H1 (cell line): Measurements from ENCODE around the gene SLC9C2. TPM values are rescaled to one million over a fixed set of nuclear protein-coding genes. Genes with fewer than 3 reads are reported as not detected.

Source experiments
- CTCF ChIA-PET: fragments of 300-600 bp; sonication (Branson Sonifier 250); formaldehyde crosslinking; loops from one replicate; lab custom pipeline; 2021; ENCODE audit not compliant: partially characterized antibody; lab: Charles Lee
- POLR2A ChIA-PET: fragments of 300-600 bp; sonication (Branson Sonifier 250); formaldehyde crosslinking; loops from one replicate; lab custom pipeline; 2021; ENCODE audit warnings: inconsistent platforms; ENCODE audit not compliant: partially characterized antibody; lab: Charles Lee
- DNase-seq, 2 experiments: peaks; one replicate each; pipeline versions ENCODE4 v3.0.0 to v3.0.0-alpha.2; 2010 to 2022; ENCODE audit warnings: low spot score in 2 of 2, low read depth in 1 of 2, mixed read lengths in 1 of 2
- FAIRE-seq: peaks from 2 replicates; lab custom pipeline; 2011; peaks lifted over from hg19 to GRCh38; lab: Jason Lieb, UNC
- H2AFZ ChIP-seq: 2 replicates; pipeline ENCODE4 v1.8.1; 2012; ENCODE audit warnings: low read length, inconsistent platforms
- H2AK5ac ChIP-seq: 2 replicates; pipeline ENCODE4 v1.6.1; 2013; ENCODE audit warnings: low read depth, low read length
- H2BK120ac ChIP-seq: replicated peaks from 2 replicates; pipeline ENCODE3; 2013; ENCODE audit warnings: low read depth, low read length, inconsistent platforms
- H2BK12ac ChIP-seq: 2 replicates; pipeline ENCODE4 v1.6.1; 2013; ENCODE audit warnings: low read depth, low read length
- H2BK15ac ChIP-seq: 2 replicates; pipeline ENCODE4 v1.6.1; 2013; ENCODE audit warnings: low read length
- H2BK20ac ChIP-seq: 2 replicates; pipeline ENCODE4 v1.6.1; 2013; ENCODE audit warnings: low read length
- H2BK5ac ChIP-seq: 2 replicates; pipeline ENCODE4 v1.6.1; 2013; ENCODE audit warnings: low read depth, low read length
- H3K14ac ChIP-seq: 2 replicates; pipeline ENCODE4 v1.6.1; 2013; ENCODE audit warnings: inconsistent platforms; ENCODE audit not compliant: insufficient read length
- H3K18ac ChIP-seq: 2 replicates; pipeline ENCODE4 v1.6.1; 2013; ENCODE audit warnings: low read length; ENCODE audit errors: extremely low read depth
- H3K23ac ChIP-seq: 2 replicates; pipeline ENCODE4 v1.6.1; 2013; ENCODE audit warnings: inconsistent platforms; ENCODE audit not compliant: insufficient read length
- H3K23me2 ChIP-seq: 2 replicates; pipeline ENCODE4 v1.6.1; 2013; ENCODE audit warnings: low read depth, low read length
- H3K27ac ChIP-seq: 2 replicates; pipeline ENCODE4 v1.6.1; 2011; ENCODE audit warnings: low read depth, low read length, inconsistent platforms
- H3K27me3 ChIP-seq, 4 experiments: replicated peaks in 1 of 4; 1 replicate in 1 of 4; 2 replicates in 3 of 4; pipeline versions ENCODE4 v1.6.1 to v1.8.1; 2011 to 2013; ENCODE audit warnings: low read length in 3 of 4, mild to moderate bottlenecking in 3 of 4, inconsistent platforms in 2 of 4, mixed read lengths in 2 of 4, moderate library complexity in 1 of 4; ENCODE audit not compliant: control insufficient read depth in 3 of 4, insufficient read depth in 3 of 4; ENCODE audit errors: extremely low read depth in 1 of 4
- H3K36me3 ChIP-seq, 4 experiments: 2 replicates each; pipeline versions ENCODE4 v1.6.1 to v1.8.1; 2011 to 2013; ENCODE audit warnings: mild to moderate bottlenecking in 4 of 4, low read length in 3 of 4, moderate library complexity in 2 of 4, control low read depth in 1 of 4, inconsistent platforms in 1 of 4; ENCODE audit not compliant: insufficient read depth in 4 of 4, control insufficient read depth in 2 of 4
- H3K4ac ChIP-seq: replicated peaks from 2 replicates; pipeline ENCODE3; 2013; ENCODE audit warnings: low read length, low read depth, mixed read lengths, inconsistent platforms; ENCODE audit not compliant: insufficient read length
- H3K4me1 ChIP-seq, 4 experiments: replicated peaks in 1 of 4; 1 replicate in 1 of 4; 2 replicates in 3 of 4; pipeline versions ENCODE4 v1.6.1 to v1.8.1; 2011 to 2013; ENCODE audit warnings: low read length in 3 of 4, inconsistent platforms in 2 of 4, mixed read lengths in 1 of 4; ENCODE audit not compliant: insufficient read depth in 4 of 4, control insufficient read depth in 3 of 4
- H3K4me2 ChIP-seq, 2 experiments: 2 replicates each; pipeline versions ENCODE4 v1.6.1 to v1.8.1; 2011 to 2013; ENCODE audit warnings: low read depth in 2 of 2, low read length in 2 of 2, control low read depth in 1 of 2, inconsistent platforms in 1 of 2, mild to moderate bottlenecking in 1 of 2; ENCODE audit not compliant: insufficient read depth in 1 of 2
- H3K4me3 ChIP-seq, 4 experiments: fragments of 200-600, 300-600 bp in 1 of 4; sonication (generic), shearing (Covaris generic), sonication (Bioruptor Twin) in 1 of 4; 2 replicates each; pipeline versions ENCODE4 v1.5.1 to v1.8.1; 2011 to 2016; ENCODE audit warnings: low read length in 4 of 4, low read depth in 3 of 4, control low read depth in 2 of 4, inconsistent platforms in 2 of 4, mild to moderate bottlenecking in 2 of 4, mixed read lengths in 1 of 4, moderate library complexity in 1 of 4; ENCODE audit not compliant: insufficient read depth in 2 of 4; ENCODE audit errors: extremely low read depth in 1 of 4
- H3K56ac ChIP-seq: replicated peaks from 2 replicates; pipeline ENCODE3; 2013; ENCODE audit warnings: low read depth, mild to moderate bottlenecking, mixed read lengths, low read length, inconsistent platforms; ENCODE audit not compliant: insufficient read length
- H3K79me1 ChIP-seq: 2 replicates; pipeline ENCODE4 v1.6.1; 2013; ENCODE audit warnings: low read depth, low read length, control low read depth
- H3K79me2 ChIP-seq, 2 experiments: 2 replicates each; pipeline versions ENCODE4 v1.6.1 to v1.8.1; 2012 to 2013; ENCODE audit warnings: low read length in 2 of 2, mild to moderate bottlenecking in 2 of 2, inconsistent platforms in 1 of 2; ENCODE audit not compliant: insufficient read depth in 2 of 2, control insufficient read depth in 1 of 2
- H3K9ac ChIP-seq, 4 experiments: replicated peaks in 1 of 4; 1 replicate in 1 of 4; 2 replicates in 3 of 4; pipeline versions ENCODE4 v1.6.1 to v1.8.1; 2011 to 2013; ENCODE audit warnings: low read depth in 3 of 4, low read length in 3 of 4, control low read depth in 2 of 4, mild to moderate bottlenecking in 2 of 4, moderate library complexity in 2 of 4, inconsistent platforms in 1 of 4; ENCODE audit errors: extremely low read depth in 1 of 4
- H3K9me3 ChIP-seq, 2 experiments: 2 replicates each; pipeline versions ENCODE4 v1.6.1 to v1.8.1; 2012 to 2013; ENCODE audit warnings: mild to moderate bottlenecking in 2 of 2, moderate library complexity in 2 of 2, control low read depth in 1 of 2, inconsistent platforms in 1 of 2, low read depth in 1 of 2, low read length in 1 of 2, mixed read lengths in 1 of 2; ENCODE audit not compliant: insufficient read depth in 2 of 2
- H4K20me1 ChIP-seq, 2 experiments: replicated peaks in 1 of 2; 2 replicates each; pipeline versions ENCODE3 to v1.8.1; 2011 to 2013; ENCODE audit warnings: inconsistent platforms in 2 of 2, low read length in 2 of 2, mild to moderate bottlenecking in 1 of 2; ENCODE audit not compliant: insufficient read depth in 2 of 2, control insufficient read depth in 1 of 2
- H4K5ac ChIP-seq: 2 replicates; pipeline ENCODE4 v1.6.1; 2013; ENCODE audit warnings: low read length, low read depth, mixed read lengths, inconsistent platforms; ENCODE audit not compliant: insufficient read length
- H4K8ac ChIP-seq: 2 replicates; pipeline ENCODE4 v1.8.0; 2013; ENCODE audit warnings: mild to moderate bottlenecking, moderate library complexity, low read length, inconsistent platforms; ENCODE audit not compliant: insufficient read depth; ENCODE audit errors: extremely low read depth
- H4K91ac ChIP-seq: replicated peaks from 2 replicates; pipeline ENCODE3; 2013; ENCODE audit warnings: low read length, mixed read lengths, inconsistent platforms; ENCODE audit not compliant: insufficient read length
- JUND ChIP-seq: IDR thresholded peaks from 2 replicates; pipeline ENCODE4 v1.6.1; 2011; ENCODE audit warnings: mild to moderate bottlenecking, improper control_type of control experiment, low read length
- KDM5A ChIP-seq: fragments of 200-600 bp; IDR thresholded peaks from 2 replicates; pipeline ENCODE4 v1.7.1; 2012; ENCODE audit warnings: mild to moderate bottlenecking, low read length, inconsistent platforms, mixed read lengths
- RFX5 ChIP-seq: IDR thresholded peaks from 2 replicates; pipeline ENCODE4 v1.6.1; 2011; ENCODE audit warnings: low read depth, low read length, improper control_type of control experiment, borderline replicate concordance
- TAF1 ChIP-seq: IDR thresholded peaks from 2 replicates; pipeline ENCODE4 v1.6.1; 2011; ENCODE audit warnings: mild to moderate bottlenecking, low read depth, low read length
- WGBS, 2 experiments: shearing (Covaris generic) in 1 of 2; methylation state at CpG; one replicate each; pipeline versions ENCODE4 v1.1.6 to v1.1.7; 2013 to 2015; ENCODE audit warnings: low lambda C conversion rate in 2 of 2, mixed read lengths in 2 of 2, inconsistent platforms in 1 of 2, low coverage in 1 of 2, missing lambda C conversion rate in 1 of 2; ENCODE audit not compliant: insufficient replicate concordance in 2 of 2, insufficient coverage in 1 of 2, insufficient read length in 1 of 2; ENCODE audit errors: extremely low coverage in 1 of 2, missing lambda C conversion rate in 1 of 2; 5-methylcytosine and 5-hydroxymethylcytosine counted together
- polyA plus RNA-seq, 7 experiments: library from polyadenylated mRNA; depleted of rRNA in 3 of 7; stranded (reverse) in 5 of 7; unstranded in 2 of 7; fragments of >200 nt in 5 of 7; fragments of 200-250 nt in 2 of 7; gene quantifications; 1 replicate in 5 of 7; 2 replicates in 1 of 7; 4 replicates in 1 of 7; pipeline versions ENCODE4 v1.2.1 to v1.2.3, GENCODE V29; 2011 to 2013; ENCODE audit warnings: missing spikeins in 2 of 7, mixed read lengths in 2 of 7
- total RNA-seq: library from RNA; stranded (reverse); fragmentation: NEBNext Ultra II Directional; extraction: Animal tissue kit (Norgen Biotek cat#: 25700); gene quantifications from 2 replicates; pipeline ENCODE4 v1.2.1, GENCODE V29; 2021
- TF ChIP-seq, protein P1 (sequence below): IDR thresholded peaks from 2 replicates; pipeline ENCODE4 v1.6.1; 2011; ENCODE audit warnings: low read length, improper control_type of control experiment
- TF ChIP-seq, protein P2 (sequence below), 3 experiments: IDR thresholded peaks; 1 replicate in 2 of 3; 2 replicates in 1 of 3; pipeline versions ENCODE4 v1.5.1 to v1.6.1; 2011; ENCODE audit warnings: low read length in 3 of 3, mild to moderate bottlenecking in 3 of 3, inconsistent platforms in 2 of 3, low read depth in 1 of 3, moderate library complexity in 1 of 3; ENCODE audit not compliant: insufficient read depth in 1 of 3; ENCODE audit errors: control extremely low read depth in 1 of 3

The SLC9C2 gene
- total and polyA plus RNA-seq, 2 of the 8 experiments (the other 6 are each of a cell fraction or from before 2014, with no cell fraction given) = not detected

- Histone ChIP-seq H3K18ac (no peak overlapping the region), H3K9ac (no peak overlapping the region), H2AFZ (no peak overlapping the region), H3K4me1 (no peaks in the 10 kb centered on the region), H3K79me2 (no peaks in the 10 kb centered on the region), H3K9me3 (no peaks in the 10 kb centered on the region), H4K8ac (no peak overlapping the region), H3K4me3 (no peak overlapping the region), H2BK5ac (no peak overlapping the region), H4K91ac (no peak overlapping the region), H3K79me1 (no peaks in the 10 kb centered on the region), H3K14ac (no peak overlapping the region), H3K27ac (no peak overlapping the region), H2BK12ac (no peak overlapping the region), H3K23me2 (no peaks in the 10 kb centered on the region), H2AK5ac (no peak overlapping the region), H4K20me1 (no peaks in the 10 kb centered on the region), H3K36me3 (no peaks in the 10 kb centered on the region), H3K27me3 (no peaks in the 10 kb centered on the region), H2BK15ac (no peak overlapping the region), H3K56ac (no peak overlapping the region), H3K23ac (no peak overlapping the region), H2BK120ac (no peak overlapping the region), H3K4ac (no peak overlapping the region), H3K4me2 (no peak overlapping the region), H2BK20ac (no peak overlapping the region), H4K5ac (no peak overlapping the region)
- 82% methylated on average over 1 of the region's 1 CpG; no CpG with 5 or more reads in 1 of the 2 experiments for WGBS, 2 experiments
- POLR2A ChIA-PET = no interaction called here
- TF ChIP-seq, protein P1, sequence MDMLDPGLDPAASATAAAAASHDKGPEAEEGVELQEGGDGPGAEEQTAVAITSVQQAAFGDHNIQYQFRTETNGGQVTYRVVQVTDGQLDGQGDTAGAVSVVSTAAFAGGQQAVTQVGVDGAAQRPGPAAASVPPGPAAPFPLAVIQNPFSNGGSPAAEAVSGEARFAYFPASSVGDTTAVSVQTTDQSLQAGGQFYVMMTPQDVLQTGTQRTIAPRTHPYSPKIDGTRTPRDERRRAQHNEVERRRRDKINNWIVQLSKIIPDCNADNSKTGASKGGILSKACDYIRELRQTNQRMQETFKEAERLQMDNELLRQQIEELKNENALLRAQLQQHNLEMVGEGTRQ = no peak
- TF ChIP-seq TAF1 = no peak
- no peak for TF ChIP-seq RFX5
- TF ChIP-seq, protein P2, sequence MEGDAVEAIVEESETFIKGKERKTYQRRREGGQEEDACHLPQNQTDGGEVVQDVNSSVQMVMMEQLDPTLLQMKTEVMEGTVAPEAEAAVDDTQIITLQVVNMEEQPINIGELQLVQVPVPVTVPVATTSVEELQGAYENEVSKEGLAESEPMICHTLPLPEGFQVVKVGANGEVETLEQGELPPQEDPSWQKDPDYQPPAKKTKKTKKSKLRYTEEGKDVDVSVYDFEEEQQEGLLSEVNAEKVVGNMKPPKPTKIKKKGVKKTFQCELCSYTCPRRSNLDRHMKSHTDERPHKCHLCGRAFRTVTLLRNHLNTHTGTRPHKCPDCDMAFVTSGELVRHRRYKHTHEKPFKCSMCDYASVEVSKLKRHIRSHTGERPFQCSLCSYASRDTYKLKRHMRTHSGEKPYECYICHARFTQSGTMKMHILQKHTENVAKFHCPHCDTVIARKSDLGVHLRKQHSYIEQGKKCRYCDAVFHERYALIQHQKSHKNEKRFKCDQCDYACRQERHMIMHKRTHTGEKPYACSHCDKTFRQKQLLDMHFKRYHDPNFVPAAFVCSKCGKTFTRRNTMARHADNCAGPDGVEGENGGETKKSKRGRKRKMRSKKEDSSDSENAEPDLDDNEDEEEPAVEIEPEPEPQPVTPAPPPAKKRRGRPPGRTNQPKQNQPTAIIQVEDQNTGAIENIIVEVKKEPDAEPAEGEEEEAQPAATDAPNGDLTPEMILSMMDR (IDR thresholded peaks at IDR 0.05; ENCODE audit: control extremely low read depth in 1 of 3, insufficient read depth in 1 of 3, low read depth in 1 of 3, low read length in 3 of 3) = no peak
- TF ChIP-seq KDM5A = no peak
- TF ChIP-seq JUND = no peak
- CTCF ChIA-PET = no interaction called here
- FAIRE-seq = no peak
- DNase-seq = no peak
Measured at GRCh38 chr1:173568483-173568882, 34.4 kb downstream of the SLC9C2 start.
